Spleen (tissue), 7 donors: ENCODE measurements around the gene SEC14L6.

Source experiments
- CTCF ChIP-seq, 11 experiments: fragments of 200-600 bp in 7 of 11; fragments of 450-650 bp in 4 of 11; sonication (generic) in 4 of 11; IDR thresholded peaks in 8 of 11; conservative IDR thresholded peaks in 3 of 11; 1 replicate in 7 of 11; 2 replicates in 4 of 11; pipeline versions ENCODE4 v1.4.0 to v1.8.0; 2016 to 2021; ENCODE audit warnings: antibody characterized with exemption in 11 of 11, inconsistent platforms in 4 of 11, mild to moderate bottlenecking in 1 of 11
- POLR2A ChIP-seq, 3 donors: fragments of 450-650 bp; IDR thresholded peaks; one replicate each; pipeline ENCODE4 v1.5.1; 2017; ENCODE audit warnings: antibody characterized with exemption in 3 of 3, mild to moderate bottlenecking in 1 of 3
- POLR2AphosphoS5 ChIP-seq, 3 donors: sonication (generic); formaldehyde crosslinking; IDR thresholded peaks; one replicate each; pipeline ENCODE4 v1.5.1; 2017; ENCODE audit warnings: antibody characterized with exemption in 3 of 3
- donor health status: DM: no; HTN: no; CAD: no; lungs with moderate emphysema.
- donor health status: DM: no; HTN: no; CAD: no.
- donor health status: DM: no; HTN: no; CAD: no.

- TF ChIP-seq POLR2AphosphoS5 (IDR thresholded peaks at IDR 0.05) (no peak), CTCF (IDR thresholded peaks at IDR 0.05 in 8 of 11, conservative IDR thresholded peaks at IDR 0.05 in 3 of 11) (no peak), POLR2A (IDR thresholded peaks at IDR 0.05) (no peak)
Observed at GRCh38 chr22:30542811-30543188, 3.7 kb downstream of the SEC14L6 start.
